ENCODE results near the gene ZBTB16.

The ZBTB16 gene

DNA sequence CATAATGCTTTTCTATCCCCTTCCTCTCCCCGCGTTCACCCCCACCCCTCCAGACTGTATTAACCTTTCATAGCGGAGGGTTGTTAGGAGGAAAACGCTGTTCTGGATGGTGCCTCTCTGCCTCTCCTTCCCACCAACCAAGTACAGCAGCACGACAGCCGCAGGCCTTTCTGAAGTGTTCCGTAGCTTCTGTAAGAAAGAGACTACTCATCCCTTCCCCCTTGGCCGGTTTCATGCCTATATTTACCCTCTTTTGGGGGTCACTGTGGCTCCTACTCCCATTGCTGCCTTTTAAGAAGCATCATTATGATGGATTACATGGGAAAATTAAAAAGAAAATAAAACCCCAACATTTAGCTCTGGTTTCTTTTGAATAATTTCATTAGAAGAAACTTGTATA, 46.5 kb downstream of the ZBTB16 start (continued):
- TF ChIP-seq ZNF660 (tag by site-specific recombination; IDR thresholded peaks at IDR 0.05) (no peak), ZNF311 (tag by site-specific recombination; IDR thresholded peaks at IDR 0.05; ENCODE audit: borderline replicate concordance) (no peak), ZNF324 (tag by site-specific recombination; IDR thresholded peaks at IDR 0.05) (no peak), ZNF112 (tag by site-specific recombination; IDR thresholded peaks at IDR 0.05) (no peak), SP7 (tag by site-specific recombination; IDR thresholded peaks at IDR 0.05) (no peak), ZNF521 (tag by site-specific recombination; IDR thresholded peaks at IDR 0.05) (no peak)

DNA sequence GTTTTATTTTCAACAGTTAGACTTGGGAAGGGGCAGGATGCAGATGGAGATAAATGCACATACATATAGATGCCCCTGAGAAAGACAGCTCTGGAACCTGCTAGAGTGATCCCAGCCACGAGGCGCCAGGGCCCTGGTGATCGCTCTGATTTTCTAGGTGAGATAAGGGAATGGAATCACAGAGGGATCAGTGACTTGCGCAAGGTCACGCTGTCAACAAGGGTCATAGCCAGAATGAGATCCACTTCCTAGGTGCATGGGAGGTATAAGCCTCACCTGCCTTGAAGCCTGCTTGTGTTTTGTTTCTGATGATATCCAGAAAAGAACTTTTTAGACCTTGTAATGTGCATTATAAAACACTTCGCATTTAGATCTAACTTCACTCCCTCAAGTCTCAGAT, 47.5 kb downstream of the ZBTB16 start:
- H3K4me1 ChIP-seq (ENCODE audit: control insufficient read depth, insufficient read depth, low read length): no peaks in the 10 kb centered on the region; the same call in none of the 2 replicates
- ChIA-PET POLR2A (interaction anchor here (0.7 kb wide), 1 partner anchor 8 kb away, joined by 3 read pairs; no protein-coding TSS in a partner anchor), CTCF (interaction anchor here (0.6 to 1.0 kb wide), 2 partner anchors 15 to 118 kb away, joined by 3 read pairs; no protein-coding TSS in a partner anchor)

DNA sequence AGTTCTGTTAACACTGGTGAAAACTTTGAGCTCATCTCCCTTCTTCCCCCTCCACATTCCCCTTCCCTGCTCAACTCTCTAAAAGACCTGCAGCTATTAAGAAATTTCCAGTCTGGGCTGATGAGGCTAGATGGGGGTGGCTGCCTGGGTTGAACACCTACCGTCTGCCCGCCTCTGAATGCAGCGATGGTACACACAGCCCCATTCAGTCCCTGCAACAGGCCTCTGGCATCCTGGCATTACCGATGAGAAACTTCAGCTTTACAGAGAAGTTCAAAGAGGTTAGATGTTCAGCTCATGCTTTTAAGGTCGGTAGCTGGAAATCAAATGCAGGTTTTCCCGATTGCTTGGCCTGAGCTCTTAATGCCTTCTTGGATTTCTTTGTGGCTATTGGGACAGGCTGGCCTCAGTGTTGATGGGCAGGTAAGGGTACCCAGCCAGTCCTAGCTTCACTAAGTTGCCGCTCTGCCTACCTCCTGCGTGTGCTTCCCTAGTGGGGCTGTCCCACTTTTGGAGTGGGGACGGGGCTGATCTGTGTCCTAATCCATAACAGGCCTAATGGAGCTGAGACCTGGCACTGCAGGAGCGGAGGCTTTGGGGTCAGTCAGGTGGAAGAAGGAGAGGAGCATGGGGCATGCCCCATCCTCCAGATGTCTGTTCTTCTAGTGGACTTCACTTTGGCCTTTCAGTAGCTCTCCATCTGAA, 49.1 kb downstream of the ZBTB16 start:
- ChIA-PET CTCF (interaction anchor here (0.8 to 1.5 kb wide), 5 partner anchors 19 to 153 kb away, joined by 3 to 7 read pairs (median 3); no protein-coding TSS in a partner anchor), POLR2A (interaction anchor here (1.1 kb wide), 1 partner anchor 14 kb away, joined by 3 read pairs; no protein-coding TSS in a partner anchor)
- H3K4me3 ChIP-seq (ENCODE audit: low read depth, low read length): no peak overlapping the region
- no peak overlapping the region for H3K27ac ChIP-seq (ENCODE audit: extremely low read depth, low read depth, low read length)
- H3K4me1 ChIP-seq (ENCODE audit: control insufficient read depth, insufficient read depth, low read length): no peaks in the 10 kb centered on the region; the same call in none of the 2 replicates
- no peaks in the 10 kb centered on the region for H3K36me3 ChIP-seq (ENCODE audit: control insufficient read depth in 2 of 2, insufficient read depth in 1 of 2, low read length in 2 of 2)
- H3K9me3 ChIP-seq (ENCODE audit: control insufficient read depth, insufficient read depth, low read depth, low read length): no peaks in the 10 kb centered on the region
- TF ChIP-seq, protein P1, sequence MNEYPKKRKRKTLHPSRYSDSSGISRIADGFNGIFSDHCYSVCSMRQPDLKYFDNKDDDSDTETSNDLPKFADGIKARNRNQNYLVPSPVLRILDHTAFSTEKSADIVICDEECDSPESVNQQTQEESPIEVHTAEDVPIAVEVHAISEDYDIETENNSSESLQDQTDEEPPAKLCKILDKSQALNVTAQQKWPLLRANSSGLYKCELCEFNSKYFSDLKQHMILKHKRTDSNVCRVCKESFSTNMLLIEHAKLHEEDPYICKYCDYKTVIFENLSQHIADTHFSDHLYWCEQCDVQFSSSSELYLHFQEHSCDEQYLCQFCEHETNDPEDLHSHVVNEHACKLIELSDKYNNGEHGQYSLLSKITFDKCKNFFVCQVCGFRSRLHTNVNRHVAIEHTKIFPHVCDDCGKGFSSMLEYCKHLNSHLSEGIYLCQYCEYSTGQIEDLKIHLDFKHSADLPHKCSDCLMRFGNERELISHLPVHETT (tag by site-specific recombination; IDR thresholded peaks at IDR 0.05): no peak
- TF ChIP-seq ZEB2 (tag by site-specific recombination; IDR thresholded peaks at IDR 0.05) (no peak), ZNF76 (tag by site-specific recombination; IDR thresholded peaks at IDR 0.05; ENCODE audit: borderline replicate concordance, low read depth) (no peak), ZNF335 (tag by site-specific recombination; conservative IDR thresholded peaks at IDR 0.05) (no peak), ZNF112 (tag by site-specific recombination; IDR thresholded peaks at IDR 0.05) (no peak), ZNF558 (tag by site-specific recombination; IDR thresholded peaks at IDR 0.05) (no peak), HOXD13 (CRISPR knock-in tag; IDR thresholded peaks at IDR 0.05; ENCODE audit: borderline replicate concordance) (no peak), FEZF1 (tag by site-specific recombination; IDR thresholded peaks at IDR 0.05) (no peak)
- TF ChIP-seq, protein P2, sequence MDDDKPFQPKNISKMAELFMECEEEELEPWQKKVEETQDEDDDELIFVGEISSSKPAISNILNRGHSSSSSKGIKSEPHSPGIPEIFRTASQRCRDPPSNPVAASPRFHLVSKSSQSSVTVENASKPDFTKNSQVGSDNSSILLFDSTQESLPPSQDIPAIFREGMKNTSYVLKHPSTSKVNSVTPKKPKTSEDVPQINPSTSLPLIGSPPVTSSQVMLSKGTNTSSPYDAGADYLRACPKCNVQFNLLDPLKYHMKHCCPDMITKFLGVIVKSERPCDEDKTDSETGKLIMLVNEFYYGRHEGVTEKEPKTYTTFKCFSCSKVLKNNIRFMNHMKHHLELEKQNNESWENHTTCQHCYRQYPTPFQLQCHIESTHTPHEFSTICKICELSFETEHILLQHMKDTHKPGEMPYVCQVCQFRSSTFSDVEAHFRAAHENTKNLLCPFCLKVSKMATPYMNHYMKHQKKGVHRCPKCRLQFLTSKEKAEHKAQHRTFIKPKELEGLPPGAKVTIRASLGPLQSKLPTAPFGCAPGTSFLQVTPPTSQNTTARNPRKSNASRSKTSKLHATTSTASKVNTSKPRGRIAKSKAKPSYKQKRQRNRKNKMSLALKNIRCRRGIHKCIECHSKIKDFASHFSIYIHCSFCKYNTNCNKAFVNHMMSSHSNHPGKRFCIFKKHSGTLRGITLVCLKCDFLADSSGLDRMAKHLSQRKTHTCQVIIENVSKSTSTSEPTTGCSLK (tag by site-specific recombination; IDR thresholded peaks at IDR 0.05): no peak
- TF ChIP-seq, protein P3, sequence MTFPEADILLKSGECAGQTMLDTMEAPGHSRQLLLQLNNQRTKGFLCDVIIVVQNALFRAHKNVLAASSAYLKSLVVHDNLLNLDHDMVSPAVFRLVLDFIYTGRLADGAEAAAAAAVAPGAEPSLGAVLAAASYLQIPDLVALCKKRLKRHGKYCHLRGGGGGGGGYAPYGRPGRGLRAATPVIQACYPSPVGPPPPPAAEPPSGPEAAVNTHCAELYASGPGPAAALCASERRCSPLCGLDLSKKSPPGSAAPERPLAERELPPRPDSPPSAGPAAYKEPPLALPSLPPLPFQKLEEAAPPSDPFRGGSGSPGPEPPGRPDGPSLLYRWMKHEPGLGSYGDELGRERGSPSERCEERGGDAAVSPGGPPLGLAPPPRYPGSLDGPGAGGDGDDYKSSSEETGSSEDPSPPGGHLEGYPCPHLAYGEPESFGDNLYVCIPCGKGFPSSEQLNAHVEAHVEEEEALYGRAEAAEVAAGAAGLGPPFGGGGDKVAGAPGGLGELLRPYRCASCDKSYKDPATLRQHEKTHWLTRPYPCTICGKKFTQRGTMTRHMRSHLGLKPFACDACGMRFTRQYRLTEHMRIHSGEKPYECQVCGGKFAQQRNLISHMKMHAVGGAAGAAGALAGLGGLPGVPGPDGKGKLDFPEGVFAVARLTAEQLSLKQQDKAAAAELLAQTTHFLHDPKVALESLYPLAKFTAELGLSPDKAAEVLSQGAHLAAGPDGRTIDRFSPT (tag by site-specific recombination; IDR thresholded peaks at IDR 0.05): no peak
- TF ChIP-seq, protein P4, sequence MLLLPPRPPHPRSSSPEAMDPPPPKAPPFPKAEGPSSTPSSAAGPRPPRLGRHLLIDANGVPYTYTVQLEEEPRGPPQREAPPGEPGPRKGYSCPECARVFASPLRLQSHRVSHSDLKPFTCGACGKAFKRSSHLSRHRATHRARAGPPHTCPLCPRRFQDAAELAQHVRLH (tag by site-specific recombination; IDR thresholded peaks at IDR 0.05): no peak
- TF ChIP-seq, protein P5, sequence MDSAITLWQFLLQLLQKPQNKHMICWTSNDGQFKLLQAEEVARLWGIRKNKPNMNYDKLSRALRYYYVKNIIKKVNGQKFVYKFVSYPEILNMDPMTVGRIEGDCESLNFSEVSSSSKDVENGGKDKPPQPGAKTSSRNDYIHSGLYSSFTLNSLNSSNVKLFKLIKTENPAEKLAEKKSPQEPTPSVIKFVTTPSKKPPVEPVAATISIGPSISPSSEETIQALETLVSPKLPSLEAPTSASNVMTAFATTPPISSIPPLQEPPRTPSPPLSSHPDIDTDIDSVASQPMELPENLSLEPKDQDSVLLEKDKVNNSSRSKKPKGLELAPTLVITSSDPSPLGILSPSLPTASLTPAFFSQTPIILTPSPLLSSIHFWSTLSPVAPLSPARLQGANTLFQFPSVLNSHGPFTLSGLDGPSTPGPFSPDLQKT (IDR thresholded peaks at IDR 0.05; ENCODE audit: borderline replicate concordance, low read depth, low read length): no peak

More for the DNA sequence above, 47.5 kb downstream of the ZBTB16 start:
- Histone ChIP-seq H3K9me3 (ENCODE audit: control insufficient read depth, insufficient read depth, low read depth, low read length) (no peaks in the 10 kb centered on the region), H3K36me3 (ENCODE audit: control insufficient read depth in 2 of 2, insufficient read depth in 1 of 2, low read length in 2 of 2) (no peaks in the 10 kb centered on the region), H3K4me3 (ENCODE audit: low read depth, low read length) (no peak overlapping the region), H3K27ac (ENCODE audit: extremely low read depth, low read depth, low read length) (no peak overlapping the region)
- TF ChIP-seq ZNF660 (tag by site-specific recombination; IDR thresholded peaks at IDR 0.05) (no peak), ZNF707 (tag by site-specific recombination; IDR thresholded peaks at IDR 0.05) (no peak), ZNF214 (tag by site-specific recombination; IDR thresholded peaks at IDR 0.05; ENCODE audit: borderline replicate concordance) (no peak), ZBTB48 (tag by site-specific recombination; IDR thresholded peaks at IDR 0.05) (no peak)
- TF ChIP-seq, protein P6, sequence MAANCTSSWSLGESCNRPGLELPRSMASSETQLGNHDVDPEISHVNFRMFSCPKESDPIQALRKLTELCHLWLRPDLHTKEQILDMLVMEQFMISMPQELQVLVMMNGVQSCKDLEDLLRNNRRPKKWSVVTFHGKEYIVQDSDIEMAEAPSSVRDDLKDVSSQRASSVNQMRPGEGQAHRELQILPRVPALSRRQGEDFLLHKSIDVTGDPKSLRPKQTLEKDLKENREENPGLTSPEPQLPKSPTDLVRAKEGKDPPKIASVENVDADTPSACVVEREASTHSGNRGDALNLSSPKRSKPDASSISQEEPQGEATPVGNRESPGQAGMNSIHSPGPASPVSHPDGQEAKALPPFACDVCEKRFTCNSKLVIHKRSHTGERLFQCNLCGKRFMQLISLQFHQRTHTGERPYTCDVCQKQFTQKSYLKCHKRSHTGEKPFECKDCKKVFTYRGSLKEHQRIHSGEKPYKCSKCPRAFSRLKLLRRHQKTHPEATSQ (tag by site-specific recombination; IDR thresholded peaks at IDR 0.05): no peak

All from HEK293 (cell line).